ES-I3 (cell line): ENCODE data around the gene C17orf107.
"Not testable (repeated sequence)": the region's sequence is repeated elsewhere in the genome, so short reads cannot be mapped to it uniquely, and the experiment has no call there.

Experiments
- H3K36me3 ChIP-seq: 2 replicates; pipeline ENCODE4 v1.6.1; 2013; ENCODE audit warnings: mild to moderate bottlenecking, low read length, control low read depth, moderate library complexity; ENCODE audit not compliant: insufficient read depth
- H3K4me1 ChIP-seq: 2 replicates; pipeline ENCODE4 v1.6.1; 2013; ENCODE audit warnings: mild to moderate bottlenecking, control low read depth, low read length; ENCODE audit not compliant: insufficient read depth
- H3K9ac ChIP-seq: 2 replicates; pipeline ENCODE4 v1.6.1; 2013; ENCODE audit warnings: low read depth, mild to moderate bottlenecking, low read length, moderate library complexity
- H3K9me3 ChIP-seq: 2 replicates; pipeline ENCODE4 v1.6.1; 2013; ENCODE audit warnings: mild to moderate bottlenecking, low read length, moderate library complexity; ENCODE audit not compliant: control insufficient read depth, insufficient read depth

The C17orf107 gene

DNA sequence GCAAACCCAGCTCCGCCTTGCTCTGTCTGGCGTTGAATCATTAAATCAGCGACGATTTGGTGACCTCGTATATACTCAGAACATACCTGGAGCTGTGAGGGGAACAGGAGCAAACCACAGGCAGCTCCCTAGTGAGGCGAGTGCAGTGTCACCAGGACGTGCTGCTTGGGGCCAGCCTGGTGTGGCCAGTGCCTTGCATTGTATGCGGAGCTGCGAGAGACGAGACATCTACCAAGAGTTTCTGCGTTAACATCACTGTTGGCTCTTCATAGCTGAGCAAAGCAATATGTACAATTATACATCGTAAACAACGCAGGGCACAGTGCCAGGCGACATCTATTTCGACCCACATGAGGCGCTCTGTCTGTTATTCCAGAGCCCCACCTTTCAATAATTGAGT, 38.3 kb upstream of the C17orf107 start:
- Histone ChIP-seq H3K9me3 (no peaks in the 10 kb centered on the region), H3K9ac (no peak overlapping the region), H3K36me3 (no peaks in the 10 kb centered on the region; the same call in 1 of the 2 replicates), H3K4me1 (peaks cover 34% of the 10 kb centered on the region)

DNA sequence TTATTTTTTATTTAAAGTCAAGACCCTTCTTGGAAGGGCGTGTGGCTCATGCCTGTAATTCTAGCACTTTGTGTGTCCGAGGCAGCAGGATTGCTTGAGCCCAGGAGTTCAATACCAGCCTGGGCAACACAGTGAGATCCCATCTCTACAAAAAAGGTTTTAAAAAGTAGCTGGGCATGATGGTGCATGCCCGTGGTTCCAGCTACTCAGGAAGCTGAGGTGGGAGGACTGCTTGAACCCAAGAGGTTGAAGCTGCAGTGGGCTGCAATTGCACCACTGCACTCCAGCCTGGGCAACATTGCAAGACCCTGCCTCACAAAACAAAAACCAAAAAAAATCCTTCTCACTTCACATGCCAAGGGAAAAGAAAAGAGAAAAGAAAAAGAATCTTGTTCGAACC, 36.6 kb upstream of the C17orf107 start:
- Histone ChIP-seq H3K9me3 (no peaks in the 10 kb centered on the region), H3K4me1 (peaks cover 27% of the 10 kb centered on the region), H3K36me3 (no peaks in the 10 kb centered on the region), H3K9ac (no peak overlapping the region)

DNA sequence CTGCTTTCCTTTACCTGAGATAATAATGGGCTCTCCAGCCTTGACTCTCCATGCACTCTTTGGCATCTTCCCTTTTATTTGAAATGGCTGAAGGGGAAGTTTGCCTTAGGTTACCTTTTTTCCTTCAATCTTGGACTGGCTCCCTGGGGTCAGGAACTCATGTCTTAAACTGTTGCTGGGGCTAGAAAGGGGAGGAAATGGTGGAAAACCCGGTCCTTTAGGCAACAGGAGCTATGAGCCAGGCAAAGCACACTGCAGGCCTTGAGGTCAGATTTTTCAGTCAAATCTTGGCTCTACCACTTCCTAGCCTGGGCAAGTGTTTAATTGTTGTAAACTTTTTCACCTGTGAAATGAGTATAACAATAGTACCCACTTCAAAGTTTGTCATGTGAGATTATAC, 36.0 kb upstream of the C17orf107 start:
- Histone ChIP-seq H3K4me1 (peaks cover 23% of the 10 kb centered on the region), H3K36me3 (no peaks in the 10 kb centered on the region), H3K9ac (no peak overlapping the region), H3K9me3 (no peaks in the 10 kb centered on the region)

DNA sequence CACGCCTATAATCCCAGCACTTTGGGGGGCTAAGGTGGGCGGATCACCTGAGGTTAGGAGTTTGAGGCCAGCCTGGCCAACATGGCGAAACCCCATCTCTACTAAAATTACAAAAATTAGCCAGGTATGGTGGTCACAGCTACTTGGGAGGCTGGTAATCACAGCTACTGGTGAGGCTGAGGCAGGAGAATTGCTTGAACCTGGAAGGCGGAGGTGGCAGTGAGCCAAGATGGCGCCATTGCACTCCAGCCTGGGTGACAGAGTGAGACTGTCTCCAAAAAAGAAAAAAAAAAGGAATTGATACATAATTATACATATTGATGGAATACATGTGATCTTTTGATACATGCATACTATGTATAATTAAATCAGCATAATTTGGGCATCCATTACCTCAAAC, 31.8 kb upstream of the C17orf107 start:
- not testable (repeated sequence) for H3K9me3 ChIP-seq, H3K4me1 ChIP-seq, H3K36me3 ChIP-seq, H3K9ac ChIP-seq

DNA sequence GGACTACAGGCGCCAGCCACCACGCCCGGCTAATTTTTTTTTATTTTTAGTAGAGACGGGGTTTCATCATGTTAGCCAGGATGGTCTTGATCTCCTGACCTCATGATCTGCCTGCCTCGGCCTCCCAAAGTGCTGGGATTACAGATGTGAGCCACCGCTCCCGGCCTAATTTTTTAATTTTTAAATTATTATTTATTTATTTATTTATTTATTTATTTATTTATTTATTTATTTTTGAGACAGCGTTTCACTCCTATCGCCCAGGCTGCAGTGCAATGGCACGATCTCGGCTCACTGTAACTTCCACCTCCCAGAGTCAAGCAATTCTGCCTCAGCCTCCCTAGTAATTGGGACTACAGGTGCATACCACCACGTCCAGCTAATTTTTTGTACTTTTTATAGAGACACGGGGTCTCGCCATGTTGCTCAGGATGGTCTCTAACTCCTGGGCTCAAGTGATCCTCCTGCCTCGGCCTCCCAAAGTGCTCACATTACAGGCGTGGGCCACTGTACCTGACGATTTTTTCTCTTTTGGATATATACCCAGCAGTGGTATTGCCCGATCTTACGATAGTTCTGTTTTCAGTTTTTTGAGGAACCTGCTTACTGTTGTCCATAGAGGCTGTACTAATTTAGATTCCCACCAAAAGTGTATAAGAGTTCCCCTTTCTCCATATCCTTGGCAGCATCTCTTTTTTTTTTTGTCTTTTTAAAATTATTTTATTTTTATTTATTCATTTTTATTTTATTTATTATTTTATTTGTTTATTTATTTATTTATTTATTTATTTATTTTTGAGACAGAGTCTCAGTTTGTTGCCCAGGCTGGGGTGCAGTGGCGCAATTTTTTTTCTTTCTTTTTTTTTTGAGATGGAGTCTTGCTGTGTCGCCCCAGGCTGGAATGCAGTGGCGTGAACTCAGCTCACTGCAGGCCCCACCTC, 30.0 kb upstream of the C17orf107 start:
- H3K36me3 ChIP-seq, H3K9me3 ChIP-seq, H3K9ac ChIP-seq, H3K4me1 ChIP-seq: not testable (repeated sequence)

DNA sequence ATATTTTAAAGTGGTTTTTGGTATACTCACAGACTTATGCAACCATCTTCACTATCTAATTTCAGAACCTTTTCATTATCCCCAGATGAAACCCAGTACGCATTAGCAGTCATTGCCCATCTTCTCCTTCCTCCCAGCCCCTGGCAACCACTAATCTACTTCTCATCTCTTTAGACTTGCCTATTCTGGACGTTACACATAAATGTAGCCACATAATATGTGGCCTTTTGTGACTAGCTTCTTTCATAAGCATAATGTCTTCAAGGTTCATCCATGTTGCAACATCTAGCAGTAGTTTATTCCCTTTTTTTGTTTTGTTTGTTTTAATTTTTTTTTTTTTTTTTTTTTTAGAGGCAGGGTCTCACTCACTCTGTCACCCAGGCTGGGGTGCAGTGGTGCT, 28.5 kb upstream of the C17orf107 start:
- no peak overlapping the region for H3K9ac ChIP-seq
- no peaks in the 10 kb centered on the region for H3K9me3 ChIP-seq
- H3K36me3 ChIP-seq, result no peaks in the 10 kb centered on the region
- H3K4me1 ChIP-seq, result no peaks in the 10 kb centered on the region

DNA sequence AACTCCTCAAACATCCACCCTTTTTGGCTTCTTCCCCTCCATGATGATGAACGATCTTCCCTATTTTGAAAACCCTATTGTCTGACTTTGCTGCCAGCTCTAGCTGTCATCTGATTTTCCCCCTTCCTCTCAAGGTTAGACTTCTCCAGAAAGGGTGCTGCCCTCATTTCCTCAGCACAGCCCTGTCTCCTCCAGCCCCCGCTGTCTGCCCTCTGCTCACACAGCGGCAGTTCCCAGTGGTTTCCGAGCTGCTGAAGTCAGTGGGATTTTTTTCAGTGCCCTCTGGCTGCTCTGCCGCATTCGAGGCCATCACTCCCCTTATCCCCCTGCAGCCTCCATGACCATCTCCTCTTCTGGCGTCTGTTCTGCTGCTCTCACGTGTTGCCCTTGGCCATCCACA, 26.6 kb upstream of the C17orf107 start:
- no peaks in the 10 kb centered on the region for H3K4me1 ChIP-seq

DNA sequence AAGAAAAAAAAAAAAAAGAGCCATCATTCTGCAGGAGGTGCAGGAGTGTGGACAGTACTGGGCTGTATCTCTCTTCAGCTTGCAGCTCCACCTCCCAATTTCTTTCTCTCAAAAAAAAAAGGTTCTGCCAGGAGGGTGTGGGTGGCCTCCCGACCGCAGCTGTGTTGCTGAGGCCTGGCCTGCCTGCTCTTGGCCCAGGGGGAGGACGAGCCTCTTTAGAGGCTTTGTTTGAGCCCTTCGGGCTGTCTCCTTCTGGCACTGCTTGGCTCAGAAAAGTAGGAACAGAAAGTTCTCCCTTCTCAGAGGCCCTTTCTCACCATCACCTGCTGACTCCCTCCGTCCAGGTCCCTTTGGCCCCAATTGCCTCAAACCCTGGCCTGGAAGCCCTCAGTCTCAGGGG, 22.2 kb upstream of the C17orf107 start:
- Histone ChIP-seq H3K36me3 (peaks cover 4% of the 10 kb centered on the region; the same call in 1 of the 2 replicates), H3K9me3 (no peaks in the 10 kb centered on the region), H3K9ac (no peak overlapping the region), H3K4me1 (0 out of 2 replicates have a peak, but pooled peaks cover 4% of the 10 kb centered on the region)

More for the DNA sequence above, 26.6 kb upstream of the C17orf107 start:
- Histone ChIP-seq H3K9ac (no peak overlapping the region), H3K36me3 (no peaks in the 10 kb centered on the region), H3K9me3 (no peaks in the 10 kb centered on the region)

DNA sequence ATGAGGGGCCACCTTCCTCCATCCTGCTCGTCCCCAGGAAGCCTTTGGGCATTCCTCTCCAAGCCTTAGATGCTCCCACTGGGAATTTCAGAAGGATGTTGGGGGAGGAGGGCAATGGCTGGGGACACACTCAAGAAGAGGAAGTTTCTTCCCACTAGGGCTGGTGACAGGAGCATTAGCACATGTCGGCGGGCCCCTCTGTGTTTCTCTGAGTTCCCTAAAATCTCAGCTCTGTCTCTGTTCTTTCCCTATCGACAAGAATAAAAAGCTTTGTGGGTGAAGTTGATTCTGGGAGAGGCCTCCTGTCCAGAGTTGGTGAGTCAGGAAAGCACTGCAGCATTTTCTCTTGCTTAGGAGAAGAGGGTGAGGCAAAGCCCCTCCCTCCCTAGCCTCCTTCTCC, 19.7 kb upstream of the C17orf107 start:
- H3K9ac ChIP-seq, result no peak overlapping the region
- H3K9me3 ChIP-seq, result no peaks in the 10 kb centered on the region
- 0 out of 2 replicates have a peak, but pooled peaks cover 7% of the 10 kb centered on the region for H3K4me1 ChIP-seq
- H3K36me3 ChIP-seq, result peaks cover 7% of the 10 kb centered on the region; the same call in 1 of the 2 replicates

DNA sequence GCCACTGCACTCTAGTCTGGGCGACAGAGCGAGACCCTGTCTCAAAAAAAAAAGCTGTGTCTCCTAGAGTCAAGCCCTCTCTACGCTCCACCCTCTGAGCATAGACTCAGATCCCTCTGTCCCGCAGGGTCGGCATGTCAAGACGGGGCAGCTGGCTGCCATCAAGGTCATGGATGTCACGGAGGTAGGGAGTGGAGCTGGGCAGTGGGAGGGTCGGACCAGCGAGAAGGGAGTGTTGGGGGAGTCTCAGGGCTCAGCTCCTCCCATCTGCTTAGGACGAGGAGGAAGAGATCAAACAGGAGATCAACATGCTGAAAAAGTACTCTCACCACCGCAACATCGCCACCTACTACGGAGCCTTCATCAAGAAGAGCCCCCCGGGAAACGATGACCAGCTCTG, 18.5 kb upstream of the C17orf107 start:
- Histone ChIP-seq H3K36me3 (peaks cover 7% of the 10 kb centered on the region; the same call in 1 of the 2 replicates), H3K4me1 (0 out of 2 replicates have a peak, but pooled peaks cover 7% of the 10 kb centered on the region), H3K9me3 (no peaks in the 10 kb centered on the region), H3K9ac (no peak overlapping the region)

DNA sequence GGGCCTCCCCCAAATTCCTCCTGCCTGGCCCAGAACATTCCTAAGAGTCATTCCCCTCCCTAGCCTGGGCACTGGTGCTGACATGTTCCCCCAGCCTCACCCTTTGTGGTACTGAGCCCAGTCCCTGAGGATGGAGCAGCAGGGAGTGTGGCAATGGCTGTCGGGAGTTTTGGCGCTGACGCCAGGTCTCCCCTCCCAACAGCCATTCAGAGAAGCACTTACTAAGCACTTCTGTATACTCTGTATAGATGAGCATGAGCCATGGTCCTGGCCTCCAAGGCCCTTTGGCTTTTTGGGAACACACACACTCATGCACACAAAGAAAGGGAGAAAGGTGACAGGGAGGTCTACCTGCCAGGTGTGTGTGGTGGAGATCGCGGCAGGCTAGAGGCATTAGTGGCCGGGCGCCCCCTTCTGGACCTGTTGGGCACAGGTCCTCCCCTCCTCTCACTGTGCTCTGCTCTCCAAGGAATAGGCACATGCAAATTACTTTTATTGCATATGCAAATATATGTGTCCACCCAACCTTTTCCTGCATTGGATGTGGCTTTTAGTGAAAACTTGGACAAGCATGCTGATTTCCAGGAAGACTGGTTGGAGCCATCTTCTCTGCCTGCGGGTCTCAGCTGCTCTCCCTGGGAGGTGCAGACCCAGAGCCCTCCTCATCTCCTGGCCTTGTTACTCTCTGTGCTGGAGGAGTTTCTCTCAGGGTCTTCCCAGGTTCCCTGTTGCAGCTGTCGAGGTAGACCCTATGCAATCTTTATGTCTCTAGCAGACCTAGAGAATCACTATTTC, 17.4 kb upstream of the C17orf107 start:
- H3K4me1 ChIP-seq, result 0 out of 2 replicates have a peak, but pooled peaks cover 7% of the 10 kb centered on the region
- H3K9ac ChIP-seq, result no peak overlapping the region
- no peaks in the 10 kb centered on the region for H3K9me3 ChIP-seq
- peaks cover 7% of the 10 kb centered on the region; the same call in 1 of the 2 replicates for H3K36me3 ChIP-seq

DNA sequence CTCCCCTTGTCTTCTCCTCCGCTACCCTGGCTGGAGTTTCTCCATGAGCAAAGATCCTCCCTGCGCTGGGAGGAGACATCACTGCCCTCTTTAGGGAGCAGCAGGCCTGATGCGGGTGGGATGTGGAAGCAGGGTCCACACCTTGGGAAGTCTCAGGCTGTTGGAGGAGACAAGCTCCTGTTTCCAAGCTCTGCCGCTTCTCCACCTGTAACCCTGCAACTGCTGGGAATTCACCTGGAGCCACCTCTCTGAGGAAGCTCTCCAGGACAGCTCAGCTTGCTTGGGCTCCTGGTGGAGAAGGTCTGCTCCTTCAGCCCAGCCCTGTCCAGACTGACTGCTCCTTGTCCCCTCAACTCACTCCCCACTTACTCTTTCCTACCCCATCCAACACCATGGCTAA, 14.8 kb upstream of the C17orf107 start:
- H3K4me1 ChIP-seq, result 0 out of 2 replicates have a peak, but pooled peaks cover 7% of the 10 kb centered on the region
- H3K9me3 ChIP-seq, result no peaks in the 10 kb centered on the region
- H3K36me3 ChIP-seq, result peaks cover 10% of the 10 kb centered on the region; the same call in 1 of the 2 replicates
- H3K9ac ChIP-seq, result no peak overlapping the region

DNA sequence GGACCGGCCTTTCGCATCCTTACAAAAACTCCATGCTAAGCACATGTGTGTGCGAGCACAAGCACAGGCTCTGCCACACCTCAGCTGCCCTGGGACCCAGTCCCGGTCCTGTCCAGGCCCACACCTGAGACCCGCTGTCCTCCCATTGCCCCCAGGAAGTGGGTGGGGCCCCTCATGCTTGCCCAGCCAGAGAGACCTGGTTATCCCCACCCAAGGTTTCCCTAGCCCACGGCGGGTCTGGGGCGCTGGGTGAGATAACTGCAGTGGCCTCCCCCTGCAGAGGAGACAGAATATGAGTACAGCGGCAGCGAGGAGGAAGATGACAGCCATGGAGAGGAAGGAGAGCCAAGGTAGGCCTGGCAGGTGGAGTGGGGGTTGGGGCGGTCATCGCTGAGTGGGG, 12.5 kb upstream of the C17orf107 start:
- no peaks in the 10 kb centered on the region for H3K9me3 ChIP-seq
- no peak overlapping the region for H3K9ac ChIP-seq
- peaks cover 16% of the 10 kb centered on the region; the same call in 1 of the 2 replicates for H3K36me3 ChIP-seq
- H3K4me1 ChIP-seq, result 0 out of 2 replicates have a peak, but pooled peaks cover 4% of the 10 kb centered on the region

DNA sequence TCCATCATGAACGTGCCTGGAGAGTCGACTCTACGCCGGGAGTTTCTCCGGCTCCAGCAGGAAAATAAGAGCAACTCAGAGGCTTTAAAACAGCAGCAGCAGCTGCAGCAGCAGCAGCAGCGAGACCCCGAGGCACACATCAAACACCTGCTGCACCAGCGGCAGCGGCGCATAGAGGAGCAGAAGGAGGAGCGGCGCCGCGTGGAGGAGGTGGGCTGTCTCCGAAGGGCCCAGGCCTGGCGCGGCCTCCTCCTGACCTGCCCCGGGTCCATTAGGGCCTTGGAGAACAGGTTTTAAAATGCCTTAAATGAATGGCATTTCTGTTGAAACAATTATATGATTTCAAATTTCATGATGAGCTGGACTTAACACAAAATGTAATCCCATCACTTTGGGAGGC, 11.8 kb upstream of the C17orf107 start:
- Histone ChIP-seq H3K36me3 (peaks cover 12% of the 10 kb centered on the region; the same call in 1 of the 2 replicates), H3K9me3 (no peaks in the 10 kb centered on the region), H3K4me1 (no peaks in the 10 kb centered on the region), H3K9ac (no peak overlapping the region)
